Pancreas (tissue), 10 donors: ENCODE results near the gene MLF2. TPM values are rescaled to one million over a fixed set of nuclear protein-coding genes. Genes with fewer than 3 reads are reported as not detected.

Experiments used
- ATAC-seq, 4 donors: fragments of 200-7000 bp; cut with Tn5 transposase; one replicate each; pipeline versions ENCODE4 v1.8.0 to v1.9.1; 2020; ENCODE audit warnings: mild to moderate bottlenecking in 4 of 4, moderate library complexity in 4 of 4
- DNase-seq, 6 donors: peaks; one replicate each; pipeline ENCODE4 v3.0.0-alpha.2; 2020
- FAIRE-seq: peaks from 2 replicates; lab custom pipeline; 2012; peaks lifted over from hg19 to GRCh38; lab: Jason Lieb, UNC
- H3K27ac ChIP-seq, 4 donors: fragments of 200-600 bp; sonication (generic); 1 replicate in 3 of 4; 2 replicates in 1 of 4; pipeline versions ENCODE4 v1.5.0 to v1.8.0; 2020
- H3K27me3 ChIP-seq, 4 donors: fragments of 200-600 bp; one replicate each; pipeline ENCODE4 v1.8.0; 2021
- H3K36me3 ChIP-seq, 3 donors: fragments of 200-600 bp; sonication (generic) in 1 of 3; one replicate each; pipeline versions ENCODE4 v1.5.0 to v1.8.0; 2020 to 2021
- H3K4me1 ChIP-seq, 3 donors: fragments of 200-600 bp; one replicate each; pipeline ENCODE4 v1.8.0; 2021
- H3K4me3 ChIP-seq, 4 donors: fragments of 200-600 bp; sonication (generic) in 2 of 4; one replicate each; pipeline versions ENCODE4 v1.5.0 to v1.8.0; 2020 to 2021
- H3K9me3 ChIP-seq, 4 donors: fragments of 200-600 bp; one replicate each; pipeline ENCODE4 v1.8.0; 2021
- CTCF ChIP-seq, 4 donors: fragments of 200-600 bp; sonication (generic) in 3 of 4; IDR thresholded peaks; one replicate each; pipeline versions ENCODE4 v1.5.0 to v1.8.0; 2021; ENCODE audit warnings: antibody characterized with exemption in 4 of 4
- WGBS, 2 donors: extraction: QIAGEN DNeasy Blood & Tissue Kit; methylation state at CpG; one replicate each; pipeline ENCODE4 v1.1.7; 2013; 5-methylcytosine and 5-hydroxymethylcytosine counted together
- intact Hi-C, 3 donors: fragments of 100-400 bp; cut with DNase I; formaldehyde crosslinking; loops; one replicate each; pipeline versions ENCODE4 v1.11.1 to v1.14.2; 2022
- polyA plus RNA-seq, 2 donors: library from polyadenylated mRNA; stranded (reverse); fragments of 200-250 nt; gene quantifications; one replicate each; pipeline ENCODE4 v1.2.3, GENCODE V29; 2013
- total RNA-seq, 6 donors: library from RNA; stranded (reverse); fragmentation: NEBNext Ultra II Directional in 4 of 6; extraction: Animal tissue kit (Norgen Biotek cat#: 25700) in 4 of 6; gene quantifications; one replicate each; pipeline versions ENCODE4 v1.2.1 to v1.2.4, GENCODE V29; 2021 to 2023
- donor health status: healthy with polysubstance abuse.
- donor health status: DM: no; HTN: no; CAD: no; lungs with moderate emphysema.
- donor health status: DM: no; HTN: no; CAD: no.
- donor health status: control.
- donor health status: control.
- donor health status: Bipolar disorder and iron deficiency.
- donor health status: DM: yes; HTN: yes; CAD: no.
- donor health status: DM: no; HTN: no; CAD: no.
- donor health status: DM: no; HTN: no; CAD: no.
- donor health status: DM: yes; HTN: yes; CAD: no.

Gene MLF2
- total and polyA plus RNA-seq, 8 donors = 38.5 to 111 (median 60.8) TPM

GRCh38 chr12:6765634-6766581, 13.0 kb upstream of the MLF2 start, which contains the start of gene PTMS:
TSS of gene PTMS (plus strand) at chr12:6766363. CDS start at chr12:6766706, 343 bp downstream.
- Histone ChIP-seq H3K4me1 (peaks cover 5 to 29% (median 16%) of the 10 kb centered on the region in 3 donors), H3K36me3 (no peaks in the 10 kb centered on the region), H3K4me3 (peak within 1 kb of the TSS; percentile 47 to 83 (median 62)), H3K9me3 (no peaks in the 10 kb centered on the region), H3K27me3 (no peaks in the 10 kb centered on the region), H3K27ac (peak within 1 kb of the TSS; percentile 45 to 90 (median 76))
- intact Hi-C loops = no loop called here
- WGBS, 2 donors = 2% methylated on average over 51 to 63 of the region's 63 CpGs
- ATAC-seq (peak; percentile 7 to 45 (median 39)), FAIRE-seq (no peak), DNase-seq (peak; percentile 65 to 90 (median 83))
- TF ChIP-seq CTCF (IDR thresholded peaks at IDR 0.05) = no peak

DNA sequence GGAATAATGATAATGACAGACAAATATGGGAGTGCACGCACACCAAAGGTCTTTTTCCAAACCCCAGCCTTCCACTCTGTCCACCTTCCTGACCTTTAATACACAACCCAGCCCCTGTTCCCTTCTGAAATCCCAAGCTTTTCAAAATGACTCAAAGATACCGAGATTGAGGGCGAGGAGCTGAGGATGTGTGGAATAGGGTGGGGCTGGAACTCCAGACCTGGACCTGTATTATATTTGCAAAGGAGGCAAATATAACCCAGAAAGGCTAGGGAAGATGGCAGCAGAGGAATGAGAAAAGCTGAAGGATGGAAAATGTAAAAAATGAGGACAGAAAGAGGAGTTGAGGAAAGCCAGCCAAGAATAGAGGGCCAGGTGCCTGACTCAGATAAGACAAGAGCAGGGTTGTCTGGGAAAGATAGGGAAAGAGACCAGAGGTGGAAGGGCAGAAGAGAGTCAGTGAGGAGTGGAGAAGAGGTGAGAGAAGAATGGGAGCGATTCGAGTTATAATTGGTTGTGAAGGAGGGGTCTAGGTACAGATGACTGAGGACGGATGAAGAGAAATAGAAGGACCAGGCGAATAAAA, 12.2 kb upstream of the MLF2 start:
- FAIRE-seq = no peak
- Histone ChIP-seq H3K36me3 (no peaks in the 10 kb centered on the region), H3K9me3 (no peaks in the 10 kb centered on the region), H3K27ac (peak overlapping the region; percentile 45 to 90 (median 76)), H3K27me3 (no peaks in the 10 kb centered on the region), H3K4me3 (peak overlapping the region in 2 of 4 donors; percentile 63 to 83), H3K4me1 (peaks cover 5 to 29% (median 16%) of the 10 kb centered on the region in 3 donors)
- intact Hi-C loops = no loop called here
- no peak for DNase-seq
- whole genome bisulfite sequencing, 2 donors = 26 to 29% methylated on average over 7 of the region's 7 CpGs
- ATAC-seq = no peak
- no peak for TF ChIP-seq CTCF (IDR thresholded peaks at IDR 0.05)

GRCh38 chr12:6764011-6764828, 11.3 kb upstream of the MLF2 start:
- intact Hi-C loops = no loop called here

DNA sequence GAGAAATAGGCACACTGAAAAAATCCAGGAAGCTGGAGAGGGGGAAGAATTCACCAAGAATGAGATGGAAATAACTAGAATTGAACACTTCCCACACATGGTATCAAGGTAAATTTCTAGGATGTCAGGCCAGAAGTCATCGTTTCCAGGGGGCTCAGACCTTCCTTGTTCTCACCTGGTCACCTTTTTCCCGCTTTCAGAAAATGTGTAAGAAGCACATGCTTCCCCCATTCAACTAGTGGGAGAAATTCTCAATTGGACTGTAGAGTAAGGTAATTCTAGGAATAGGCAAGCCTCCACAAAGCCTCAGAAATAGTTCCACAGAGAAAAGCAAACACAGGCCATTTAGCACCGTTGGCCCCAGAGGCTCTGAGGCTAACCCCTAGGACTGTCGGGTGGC, 10.4 kb upstream of the MLF2 start:
- ATAC-seq (no peak), FAIRE-seq (no peak)
- no peak overlapping the region for H3K4me3 ChIP-seq

More at GRCh38 chr12:6764011-6764828, 11.3 kb upstream of the MLF2 start:
- Histone ChIP-seq H3K27me3 (no peaks in the 10 kb centered on the region), H3K36me3 (no peaks in the 10 kb centered on the region), H3K27ac (peak overlapping the region; percentile 56 to 90 (median 79)), H3K4me3 (peak overlapping the region in 2 of 4 donors; percentile 32), H3K4me1 (peaks cover 5 to 29% (median 16%) of the 10 kb centered on the region in 3 donors), H3K9me3 (no peaks in the 10 kb centered on the region)
- peak; percentile 96 for FAIRE-seq
- peak; percentile 80 to 86 (median 84) for ATAC-seq
- TF ChIP-seq CTCF (IDR thresholded peaks at IDR 0.05) = no peak
- peak; percentile 83 to 97 (median 92) for DNase-seq
- WGBS, 2 donors = 1% methylated on average over 16 of the region's 16 CpGs

More for the DNA sequence above, 10.4 kb upstream of the MLF2 start:
- intact Hi-C loops = no loop called here
- no peaks in the 10 kb centered on the region for H3K27me3 ChIP-seq
- no peaks in the 10 kb centered on the region for H3K9me3 ChIP-seq
- TF ChIP-seq CTCF (IDR thresholded peaks at IDR 0.05) = no peak
- WGBS, 2 donors = 58 to 60% methylated on average over 4 of the region's 4 CpGs
- H3K4me1 ChIP-seq = peaks cover 5 to 26% (median 16%) of the 10 kb centered on the region in 3 donors
- H3K27ac ChIP-seq = peak overlapping the region; percentile 56 to 90 (median 79)
- H3K36me3 ChIP-seq = no peaks in the 10 kb centered on the region
- no peak for DNase-seq
